ENCODE results near the gene WNK3. TPM values are rescaled to one million over a fixed set of nuclear protein-coding genes. Genes with fewer than 3 reads are reported as not detected.

The WNK3 gene
- total and polyA plus RNA-seq, 8 donors = 0.18 to 4.0 (median 0.62) TPM; not detected in 1

GRCh38 chrX:54184474-54184873 lies 173.4 kb downstream of the WNK3 start:
- intact Hi-C loops (cut with DNase I; ENCODE audit: low total_unique reads) = no loop called here
- peaks cover 0 to 32% (median 20%) of the 10 kb centered on the region in 4 donors for H3K4me1 ChIP-seq
- H3K9me3 ChIP-seq = no peaks in the 10 kb centered on the region
- no peaks in the 10 kb centered on the region for H3K36me3 ChIP-seq
- no peak for TF ChIP-seq CTCF (IDR thresholded peaks at IDR 0.05)
- no peak for TF ChIP-seq POLR2AphosphoS5 (IDR thresholded peaks at IDR 0.05)
- no peak for TF ChIP-seq POLR2A (IDR thresholded peaks at IDR 0.05)
- TF ChIP-seq EP300 (IDR thresholded peaks at IDR 0.05) = no peak
- H3K4me3 ChIP-seq = no peak overlapping the region
- 85 to 95% (median 89%) methylated on average over 2 of the region's 2 CpGs for WGBS, 5 donors
- DNase-seq = no peak
- H3K27ac ChIP-seq = no peak overlapping the region
- no peaks in the 10 kb centered on the region for H3K27me3 ChIP-seq

GRCh38 chrX:54182864-54183613 lies 174.8 kb downstream of the WNK3 start, which contains the start of gene FAM120C:
TSS of gene FAM120C (minus strand) at chrX:54183254. CDS start at chrX:54183198, 56 bp downstream.
- Histone ChIP-seq H3K4me1 (peaks cover 0 to 44% (median 20%) of the 10 kb centered on the region in 4 donors), H3K36me3 (no peaks in the 10 kb centered on the region), H3K4me3 (peak within 1 kb of the TSS; percentile 65 to 96 (median 78)), H3K27ac (peak within 1 kb of the TSS; percentile 86 to 94 (median 87)), H3K9me3 (no peaks in the 10 kb centered on the region), H3K27me3 (no peaks in the 10 kb centered on the region)
- no peak for TF ChIP-seq EP300 (IDR thresholded peaks at IDR 0.05)
- peak in 1 of 3 donors; percentile 59 for TF ChIP-seq POLR2AphosphoS5 (IDR thresholded peaks at IDR 0.05)
- intact Hi-C loops (cut with DNase I; ENCODE audit: low total_unique reads) = no loop called here
- WGBS, 5 donors = 0 to 50% (median 6%) methylated on average over 16 to 62 of the region's 70 CpGs
- DNase-seq = peak; percentile 51 to 90

- Histone ChIP-seq H3K9me3 (no peaks in the 10 kb centered on the region), H3K27me3 (no peaks in the 10 kb centered on the region), H3K27ac (peak overlapping the region; percentile 86 to 94 (median 87)), H3K4me1 (peaks cover 0 to 46% (median 20%) of the 10 kb centered on the region in 4 donors), H3K36me3 (no peaks in the 10 kb centered on the region), H3K4me3 (peak overlapping the region; percentile 65 to 96 (median 78))
- WGBS, 5 donors = 0 to 45% (median 4%) methylated on average over 1 to 36 of the region's 36 CpGs
- intact Hi-C loops (cut with DNase I; ENCODE audit: low total_unique reads) = no loop called here
- TF ChIP-seq EP300 (IDR thresholded peaks at IDR 0.05) (no peak), CTCF (IDR thresholded peaks at IDR 0.05) (no peak), POLR2AphosphoS5 (IDR thresholded peaks at IDR 0.05) (peak in 1 of 3 donors; percentile 15), POLR2A (IDR thresholded peaks at IDR 0.05) (no peak)
- DNase-seq = peak; percentile 65 to 77
These were observed 175.5 kb downstream of the WNK3 start for GRCh38 chrX:54182194-54182863.

- Histone ChIP-seq H3K36me3 (no peaks in the 10 kb centered on the region), H3K4me1 (peaks cover 0 to 46% (median 20%) of the 10 kb centered on the region in 4 donors), H3K27ac (peak overlapping the region in 3 of 5 donors; percentile 87 to 94 (median 91)), H3K27me3 (no peaks in the 10 kb centered on the region), H3K9me3 (no peaks in the 10 kb centered on the region), H3K4me3 (peak overlapping the region; percentile 65 to 96 (median 78))
- DNase-seq = peak in 1 of 2 donors; percentile 23
- intact Hi-C loops (cut with DNase I; ENCODE audit: low total_unique reads) = no loop called here
- TF ChIP-seq POLR2A (IDR thresholded peaks at IDR 0.05) = no peak
- TF ChIP-seq CTCF (IDR thresholded peaks at IDR 0.05) = no peak
- WGBS, 5 donors = 26 to 52% (median 40%) methylated on average over 4 of the region's 4 CpGs
These were observed 176.5 kb downstream of the WNK3 start for GRCh38 chrX:54181202-54181953.
